SKM-1 treated with dmso at 0.1 percent for 144 hours (cell line): ENCODE results near the gene RHOBTB1.

Source experiments
- DNase-seq: peaks from one replicate; lab custom pipeline; 2025; ENCODE audit not compliant: unreplicated experiment; lab: John Stamatoyannopoulos, UW

The RHOBTB1 gene

GRCh38 chr10:60942134-60942787 is 1.7 kb downstream of the RHOBTB1 start:
- no peak for DNase-seq

- DNase-seq = no peak
Observed at GRCh38 chr10:60940446-60940845, 3.5 kb downstream of the RHOBTB1 start.

- no peak for DNase-seq
Observed at GRCh38 chr10:60937784-60938654, 6.0 kb downstream of the RHOBTB1 start.

- no peak for DNase-seq
Observed at GRCh38 chr10:60937022-60937421, 7.0 kb downstream of the RHOBTB1 start.

- no peak for DNase-seq
Observed at GRCh38 chr10:60934215-60935175, 9.5 kb downstream of the RHOBTB1 start.

- DNase-seq = no peak
Observed at GRCh38 chr10:60932756-60933155, 11.2 kb downstream of the RHOBTB1 start.

- no peak for DNase-seq
Observed at GRCh38 chr10:60930237-60930636, 13.7 kb downstream of the RHOBTB1 start.

GRCh38 chr10:60921633-60922032 is 22.4 kb downstream of the RHOBTB1 start:
- DNase-seq = no peak

GRCh38 chr10:60920479-60920878 is 23.5 kb downstream of the RHOBTB1 start:
- no peak for DNase-seq

- DNase-seq = no peak
Observed at GRCh38 chr10:60919551-60919950, 24.4 kb downstream of the RHOBTB1 start.

- DNase-seq = no peak
Observed at GRCh38 chr10:60917331-60918280, 26.4 kb downstream of the RHOBTB1 start.

- no peak for DNase-seq
Observed at GRCh38 chr10:60916025-60916424, 28.0 kb downstream of the RHOBTB1 start.

- no peak for DNase-seq
Observed at GRCh38 chr10:60914690-60915141, 29.3 kb downstream of the RHOBTB1 start.

- no peak for DNase-seq
Observed at GRCh38 chr10:60913657-60914056, 30.3 kb downstream of the RHOBTB1 start.

- DNase-seq = no peak
Observed at GRCh38 chr10:60913071-60913470, 30.9 kb downstream of the RHOBTB1 start.

- no peak for DNase-seq
Observed at GRCh38 chr10:60911715-60912114, 32.3 kb downstream of the RHOBTB1 start.

GRCh38 chr10:60911216-60911615 is 32.8 kb downstream of the RHOBTB1 start:
- no peak for DNase-seq

- DNase-seq = peak; percentile 88
Observed at GRCh38 chr10:60910543-60910942, 33.4 kb downstream of the RHOBTB1 start.

- no peak for DNase-seq
Observed at GRCh38 chr10:60908896-60909295, 35.1 kb downstream of the RHOBTB1 start.

- no peak for DNase-seq
Observed at GRCh38 chr10:60908031-60908430, 36.0 kb downstream of the RHOBTB1 start.
